OCI-LY3 (cell line): Measurements from ENCODE around the gene XPNPEP2.

Source experiments
- H2AFZ ChIP-seq: fragments of 200-600, 300-600 bp; shearing (Covaris generic); 2 replicates; pipeline ENCODE4 v1.6.0; 2014; ENCODE audit warnings: antibody characterized with exemption, low read depth, low read length
- H3K27ac ChIP-seq: fragments of 200-600, 300-600 bp; sonication (generic); 2 replicates; pipeline ENCODE4 v1.5.1; 2014; ENCODE audit warnings: mild to moderate bottlenecking, low read length, moderate library complexity, mixed read lengths
- H3K27me3 ChIP-seq: fragments of 200-600, 300-600 bp; sonication (generic); 2 replicates; pipeline ENCODE4 v1.6.1; 2014; ENCODE audit warnings: low read depth, low read length, mixed read lengths
- H3K36me3 ChIP-seq: fragments of 200-600, 300-600 bp; sonication (generic); replicated peaks from 2 replicates; pipeline ENCODE3; 2014; ENCODE audit warnings: low read depth, low read length, mixed read lengths
- H3K4me1 ChIP-seq: fragments of 300-600, 200-600 bp; sonication (generic); 2 replicates; pipeline ENCODE4 v1.6.1; 2014; ENCODE audit warnings: low read length, mixed read lengths
- H3K4me2 ChIP-seq: fragments of 200-600, 300-600 bp; sonication (generic); 2 replicates; pipeline ENCODE4 v1.6.1; 2014; ENCODE audit warnings: low read length, mixed read lengths
- H3K4me3 ChIP-seq: fragments of 300-600, 200-600 bp; sonication (generic); 2 replicates; pipeline ENCODE4 v1.5.1; 2014; ENCODE audit warnings: antibody characterized with exemption, mild to moderate bottlenecking, low read length, moderate library complexity
- H3K79me2 ChIP-seq: fragments of 300-600, 200-600 bp; shearing (Covaris generic); 2 replicates; pipeline ENCODE4 v1.6.1; 2014; ENCODE audit warnings: mild to moderate bottlenecking, low read length, mixed read lengths
- H3K9ac ChIP-seq: fragments of 300-600, 200-600 bp; shearing (Covaris generic); 2 replicates; pipeline ENCODE4 v1.6.0; 2014; ENCODE audit warnings: mild to moderate bottlenecking, low read length, moderate library complexity
- H3K9me3 ChIP-seq: fragments of 200-600, 300-600 bp; shearing (Covaris generic); 2 replicates; pipeline ENCODE4 v1.6.1; 2014; ENCODE audit warnings: low read length, mixed read lengths; ENCODE audit not compliant: insufficient read depth
- H4K20me1 ChIP-seq: fragments of 200-600, 300-600 bp; sonication (generic); 2 replicates; pipeline ENCODE4 v1.6.1; 2016; ENCODE audit warnings: low read length, mixed read lengths; ENCODE audit not compliant: insufficient read depth
- EZH2phosphoT487 ChIP-seq: fragments of 200-600 bp; shearing (Covaris generic); IDR thresholded peaks from 2 replicates; pipeline ENCODE4 v1.6.1; 2018; ENCODE audit warnings: antibody characterized with exemption, mixed run types, low read depth
- TF ChIP-seq, protein P1 (sequence below): fragments of 200-600, 300-600 bp; sonication (generic); IDR thresholded peaks from 2 replicates; pipeline ENCODE4 v1.5.1; 2014; ENCODE audit warnings: antibody characterized with exemption, low read length, low read depth

Gene XPNPEP2

DNA sequence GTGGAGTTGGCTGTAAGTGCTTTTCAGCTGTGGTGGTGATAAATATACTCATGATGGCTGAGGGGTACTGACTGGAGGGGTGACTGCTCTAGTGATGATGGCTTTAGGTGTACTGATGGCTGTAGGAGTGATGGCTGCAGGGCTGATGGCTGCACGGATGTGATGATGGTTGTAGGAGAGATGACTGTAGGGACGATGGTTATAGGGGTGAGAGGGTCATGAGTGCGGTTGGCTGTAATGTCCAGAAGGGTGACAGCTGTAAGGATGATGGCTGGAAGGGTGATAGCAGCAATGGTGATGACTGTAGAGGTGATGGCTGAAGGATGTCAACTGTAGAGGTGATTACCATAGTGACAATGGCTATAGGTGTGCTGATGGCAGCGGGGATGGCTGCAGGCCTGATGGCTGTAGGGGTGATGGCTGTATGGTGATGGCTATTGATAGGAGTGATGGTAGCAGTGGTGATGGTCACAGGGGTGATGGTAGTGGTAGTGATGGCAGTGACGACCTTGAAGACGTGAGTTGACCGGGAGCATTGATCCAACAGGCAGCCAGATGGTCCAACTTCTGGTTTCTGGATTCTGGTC, 40.4 kb downstream of the XPNPEP2 start:
- peaks cover 63% of the 10 kb centered on the region for H3K79me2 ChIP-seq
- peaks cover 79% of the 10 kb centered on the region for H3K4me1 ChIP-seq
- no peak overlapping the region for H2AFZ ChIP-seq
- H3K9me3 ChIP-seq: no peaks in the 10 kb centered on the region
- peak overlapping the region; percentile 77 for H3K4me2 ChIP-seq
- H3K4me3 ChIP-seq: peak overlapping the region; percentile 91
- TF ChIP-seq, protein P1, sequence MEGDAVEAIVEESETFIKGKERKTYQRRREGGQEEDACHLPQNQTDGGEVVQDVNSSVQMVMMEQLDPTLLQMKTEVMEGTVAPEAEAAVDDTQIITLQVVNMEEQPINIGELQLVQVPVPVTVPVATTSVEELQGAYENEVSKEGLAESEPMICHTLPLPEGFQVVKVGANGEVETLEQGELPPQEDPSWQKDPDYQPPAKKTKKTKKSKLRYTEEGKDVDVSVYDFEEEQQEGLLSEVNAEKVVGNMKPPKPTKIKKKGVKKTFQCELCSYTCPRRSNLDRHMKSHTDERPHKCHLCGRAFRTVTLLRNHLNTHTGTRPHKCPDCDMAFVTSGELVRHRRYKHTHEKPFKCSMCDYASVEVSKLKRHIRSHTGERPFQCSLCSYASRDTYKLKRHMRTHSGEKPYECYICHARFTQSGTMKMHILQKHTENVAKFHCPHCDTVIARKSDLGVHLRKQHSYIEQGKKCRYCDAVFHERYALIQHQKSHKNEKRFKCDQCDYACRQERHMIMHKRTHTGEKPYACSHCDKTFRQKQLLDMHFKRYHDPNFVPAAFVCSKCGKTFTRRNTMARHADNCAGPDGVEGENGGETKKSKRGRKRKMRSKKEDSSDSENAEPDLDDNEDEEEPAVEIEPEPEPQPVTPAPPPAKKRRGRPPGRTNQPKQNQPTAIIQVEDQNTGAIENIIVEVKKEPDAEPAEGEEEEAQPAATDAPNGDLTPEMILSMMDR: no peak
- TF ChIP-seq EZH2phosphoT487: no peak
- H3K27ac ChIP-seq: peak overlapping the region; percentile 93
- H3K36me3 ChIP-seq: peaks cover 24% of the 10 kb centered on the region
- no peaks in the 10 kb centered on the region for H3K27me3 ChIP-seq
- H4K20me1 ChIP-seq: peaks cover 24% of the 10 kb centered on the region
- H3K9ac ChIP-seq: peak overlapping the region; percentile 98

DNA sequence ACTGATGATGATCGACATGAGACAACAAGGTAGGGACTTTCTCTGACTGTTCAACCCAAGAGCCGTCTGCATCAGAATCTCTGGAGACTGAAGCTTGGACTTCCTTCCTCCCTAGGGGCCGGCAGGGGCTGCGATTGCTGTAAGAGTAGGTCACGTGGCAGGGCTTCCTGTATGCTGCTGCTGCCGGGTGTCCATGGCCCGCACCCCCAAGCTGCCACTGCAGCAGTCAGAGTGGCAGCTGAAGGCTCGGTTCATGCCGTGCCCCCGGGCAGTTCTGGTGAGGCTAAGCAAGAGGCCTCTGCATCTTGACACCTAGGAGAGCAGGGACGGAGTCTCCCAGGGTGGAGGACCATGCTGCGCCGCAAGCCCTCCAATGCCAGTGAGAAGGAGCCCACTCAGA, 41.0 kb downstream of the XPNPEP2 start, which contains the start of gene SASH3:
Gene SASH3 (plus strand): TSS at position 203 of the 400 bp plus-strand sequence. CDS start 149 bp downstream, at position 352.
- no peaks in the 10 kb centered on the region for H3K9me3 ChIP-seq
- peak within 1 kb of the TSS; percentile 91 for H3K4me3 ChIP-seq
- no peak for TF ChIP-seq EZH2phosphoT487
- peak within 1 kb of the TSS; percentile 77 for H3K4me2 ChIP-seq
- peak within 1 kb of the TSS; percentile 93 for H3K27ac ChIP-seq
- peaks cover 82% of the 10 kb centered on the region for H3K4me1 ChIP-seq
- H3K79me2 ChIP-seq: peaks cover 68% of the 10 kb centered on the region
- H2AFZ ChIP-seq: no peak within 1 kb of the TSS
- H4K20me1 ChIP-seq: peaks cover 28% of the 10 kb centered on the region
- H3K36me3 ChIP-seq: peaks cover 29% of the 10 kb centered on the region
- peak within 1 kb of the TSS; percentile 98 for H3K9ac ChIP-seq
- H3K27me3 ChIP-seq: no peaks in the 10 kb centered on the region

DNA sequence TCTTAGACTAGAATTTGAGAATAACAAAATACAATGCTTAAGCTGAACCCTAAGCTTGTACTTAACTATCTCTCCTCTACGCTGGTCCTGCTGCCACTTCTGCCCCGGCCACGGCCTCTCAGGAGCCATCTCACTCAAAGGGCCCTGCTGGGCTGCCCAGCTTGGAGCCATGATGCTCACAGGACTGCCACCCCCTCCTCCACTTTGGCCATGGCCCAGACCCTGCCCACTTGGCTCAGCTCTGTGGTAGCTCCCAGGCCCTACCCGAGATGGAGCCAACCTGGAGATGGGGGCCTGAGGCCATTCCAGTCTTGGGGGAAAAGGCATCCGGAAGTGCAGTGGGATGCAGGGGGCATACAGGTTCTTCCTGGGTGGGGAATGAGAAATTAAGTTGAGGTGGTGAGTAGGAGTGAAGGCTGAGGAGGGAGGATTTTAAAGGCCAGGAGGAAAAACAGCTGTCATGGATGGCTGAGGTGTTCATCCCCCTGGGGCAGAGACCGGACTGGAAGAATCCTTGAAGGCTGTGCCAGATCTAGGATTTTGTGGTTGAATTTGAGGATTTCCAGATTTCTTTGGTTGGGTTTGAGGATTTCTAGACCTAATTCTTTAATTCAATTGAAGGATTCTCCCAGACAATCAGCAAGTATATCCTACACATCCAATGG, 41.8 kb downstream of the XPNPEP2 start:
- Histone ChIP-seq H3K79me2 (peaks cover 75% of the 10 kb centered on the region), H3K27me3 (no peaks in the 10 kb centered on the region), H2AFZ (no peak overlapping the region), H3K27ac (peak overlapping the region; percentile 93), H3K4me3 (peak overlapping the region; percentile 91), H3K4me2 (peak overlapping the region; percentile 77), H3K9ac (peak overlapping the region; percentile 98), H3K36me3 (peaks cover 35% of the 10 kb centered on the region), H3K4me1 (peaks cover 82% of the 10 kb centered on the region), H3K9me3 (no peaks in the 10 kb centered on the region), H4K20me1 (peaks cover 35% of the 10 kb centered on the region)
- TF ChIP-seq EZH2phosphoT487: no peak
- TF ChIP-seq, protein P1: no peak

DNA sequence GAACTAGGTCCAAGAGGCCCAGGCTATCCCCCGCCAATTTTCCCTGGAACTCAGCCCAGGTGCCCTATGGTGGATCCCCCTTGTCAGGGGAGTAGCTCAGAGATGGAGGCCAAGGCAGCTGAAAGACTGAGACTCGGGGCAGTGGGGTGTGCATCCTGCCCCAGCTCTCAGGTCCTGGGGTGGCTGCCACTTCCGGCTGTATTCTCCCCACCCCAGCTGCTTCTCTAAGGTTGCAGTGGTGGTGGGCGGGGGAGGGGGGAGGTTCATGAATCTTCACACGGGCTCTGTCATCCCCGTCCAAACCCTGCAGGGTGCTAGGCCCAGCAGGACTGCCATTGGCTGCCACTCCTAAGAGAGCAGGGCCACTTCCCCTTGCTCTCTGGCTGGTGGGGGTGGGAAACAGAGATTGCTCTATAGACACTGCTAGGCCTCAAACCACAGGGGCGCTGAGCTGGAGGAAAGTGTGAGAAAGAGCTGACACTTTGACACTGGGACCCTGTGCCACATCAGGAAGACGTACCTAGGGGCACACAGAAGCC, 42.4 kb downstream of the XPNPEP2 start:
- Histone ChIP-seq H3K79me2 (peaks cover 82% of the 10 kb centered on the region), H3K9ac (peak overlapping the region; percentile 98), H3K27ac (peak overlapping the region; percentile 93)

More for the DNA sequence above, 42.4 kb downstream of the XPNPEP2 start:
- Histone ChIP-seq H3K4me2 (peak overlapping the region; percentile 77), H3K4me1 (peaks cover 85% of the 10 kb centered on the region), H3K9me3 (no peaks in the 10 kb centered on the region), H3K36me3 (peaks cover 35% of the 10 kb centered on the region), H3K4me3 (peak overlapping the region; percentile 91), H3K27me3 (no peaks in the 10 kb centered on the region), H2AFZ (no peak overlapping the region), H4K20me1 (peaks cover 40% of the 10 kb centered on the region)
- TF ChIP-seq, protein P1: no peak
- no peak for TF ChIP-seq EZH2phosphoT487
